ENCODE data around the gene CAMK1D.

CAMK1D gene

DNA sequence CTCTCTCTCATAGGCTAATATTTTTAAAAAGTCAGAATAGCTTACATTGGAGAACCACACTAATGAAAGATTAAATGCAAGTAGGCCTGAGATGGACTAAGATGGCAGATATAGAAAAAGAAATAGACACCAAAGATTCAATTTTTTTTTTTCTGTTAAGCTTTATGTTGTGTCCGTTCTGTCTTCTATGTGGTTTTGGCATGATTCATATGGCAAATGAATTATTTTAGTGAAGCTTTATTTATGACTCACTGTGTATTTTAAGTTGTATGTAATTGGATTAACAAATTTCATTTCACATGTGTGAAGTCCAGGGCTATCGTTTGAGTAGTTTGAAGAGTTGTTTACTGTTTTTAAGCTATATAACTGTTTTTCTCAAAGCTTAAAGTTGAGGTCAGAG, 214.8 kb downstream of the CAMK1D start:
- no peak for DNase-seq

DNA sequence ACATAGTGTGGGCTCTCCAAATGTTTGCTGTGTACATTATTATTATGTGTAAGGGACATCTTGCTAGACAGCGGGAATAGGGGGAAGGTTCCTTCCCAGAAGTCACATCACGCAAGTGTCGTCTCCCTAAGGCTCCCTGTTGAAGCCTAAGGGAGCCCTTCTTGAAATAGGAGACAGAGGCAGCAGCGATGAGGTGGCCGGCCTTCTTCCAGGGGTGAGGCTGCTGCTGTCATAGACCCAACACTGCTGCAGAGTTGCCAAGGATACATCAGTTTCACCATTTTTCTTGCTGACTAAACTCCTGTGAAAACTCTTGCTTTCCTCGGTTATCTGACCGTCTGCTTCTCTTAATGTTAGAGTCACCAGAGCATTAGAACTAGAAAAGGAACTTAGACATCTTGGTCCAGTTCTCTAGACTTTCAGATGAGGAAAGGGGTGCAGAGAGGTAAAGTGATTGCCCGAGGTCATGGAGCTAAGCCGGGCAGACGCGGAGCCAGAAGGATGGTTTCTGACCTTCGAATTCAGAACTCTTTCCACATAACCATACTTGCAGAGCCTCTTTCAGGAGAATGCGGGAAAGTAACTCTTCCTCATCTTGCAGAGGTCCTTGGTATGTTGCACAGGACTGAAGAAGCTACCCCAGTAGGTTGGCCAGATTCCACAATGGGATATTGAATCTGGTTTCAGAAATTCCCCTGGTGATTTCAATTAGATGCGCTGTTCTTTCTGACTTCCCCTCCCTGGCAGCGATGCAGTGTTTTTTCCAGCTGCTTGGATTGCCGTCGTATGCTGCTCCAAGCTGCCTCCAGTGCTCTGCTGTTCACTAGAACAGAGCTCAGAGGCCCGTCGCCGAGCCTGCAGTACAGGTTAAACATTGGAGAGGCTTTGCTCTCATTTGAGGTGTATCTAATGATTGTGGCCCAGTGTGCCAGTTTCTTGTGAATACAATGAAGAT, 217.1 kb downstream of the CAMK1D start:
- DNase-seq, result no peak

DNA sequence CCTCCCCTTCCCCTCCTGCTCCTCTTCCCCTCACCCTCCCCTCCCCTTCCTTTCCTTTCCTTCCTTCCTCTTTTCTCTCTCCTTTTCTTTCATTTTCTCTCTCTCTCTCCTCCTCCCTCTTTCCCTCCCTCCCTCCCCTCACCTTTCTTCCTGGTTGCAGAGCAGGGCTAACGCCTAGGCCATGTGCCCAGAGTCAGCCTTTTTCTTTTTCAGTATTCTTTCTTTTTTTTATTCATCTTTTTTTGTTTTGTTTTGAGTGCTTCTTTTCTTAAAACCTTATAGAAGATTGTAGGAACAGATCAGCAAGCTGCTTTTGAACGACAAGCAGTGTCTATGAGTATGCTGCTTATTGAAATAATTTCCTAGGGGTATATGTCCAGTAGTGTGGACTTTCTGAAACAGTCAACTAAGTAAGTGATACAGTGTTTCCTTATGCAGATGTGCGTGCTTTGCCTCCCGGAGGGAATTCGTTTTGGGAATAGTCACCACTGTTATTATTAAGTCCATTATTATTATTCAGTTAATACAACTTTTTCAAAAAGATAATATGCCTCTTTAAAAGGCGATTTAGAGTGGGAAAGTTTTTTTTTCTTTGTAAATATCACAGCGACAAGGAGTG, 219.2 kb downstream of the CAMK1D start:
- no peak for DNase-seq

DNA sequence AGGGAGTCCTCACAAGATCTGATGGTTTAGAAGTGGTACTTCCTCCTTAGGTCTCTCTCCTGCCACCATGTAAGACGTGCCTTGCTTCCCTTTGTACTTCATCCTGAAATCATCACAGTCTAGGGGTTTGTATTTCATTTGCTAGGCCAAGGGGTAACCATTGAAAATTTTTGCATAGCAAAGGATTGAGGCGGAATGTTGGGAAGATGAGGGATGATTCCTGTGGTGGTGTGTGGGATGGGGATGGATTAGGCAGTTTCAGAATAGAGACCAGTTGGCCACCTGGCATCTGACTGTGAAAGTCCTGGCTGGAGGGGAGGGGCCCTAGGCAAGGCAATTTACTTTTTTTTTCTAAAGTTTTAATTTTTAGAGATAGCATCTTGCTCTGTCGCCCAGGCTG, 222.9 kb downstream of the CAMK1D start:
- no peak for DNase-seq

DNA sequence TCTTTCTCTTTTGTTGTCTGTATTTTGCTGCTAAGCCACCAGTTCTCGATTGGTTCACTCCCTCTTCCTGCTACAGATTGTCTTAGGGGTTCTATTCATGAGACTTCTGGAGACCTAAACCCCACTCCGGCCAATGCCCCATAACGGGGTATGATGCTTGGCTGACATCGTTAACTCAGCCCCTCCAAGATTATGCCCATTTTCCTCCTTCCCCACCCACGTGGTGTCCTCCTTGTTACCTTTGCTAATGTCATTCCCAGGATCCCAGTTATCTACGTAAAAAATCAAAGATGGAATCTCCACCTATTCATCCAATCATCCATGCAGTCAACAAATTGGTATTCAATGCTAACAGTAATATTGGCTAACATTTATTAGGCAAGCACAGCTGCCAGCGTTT, 228.3 kb downstream of the CAMK1D start:
- no peak for DNase-seq

DNA sequence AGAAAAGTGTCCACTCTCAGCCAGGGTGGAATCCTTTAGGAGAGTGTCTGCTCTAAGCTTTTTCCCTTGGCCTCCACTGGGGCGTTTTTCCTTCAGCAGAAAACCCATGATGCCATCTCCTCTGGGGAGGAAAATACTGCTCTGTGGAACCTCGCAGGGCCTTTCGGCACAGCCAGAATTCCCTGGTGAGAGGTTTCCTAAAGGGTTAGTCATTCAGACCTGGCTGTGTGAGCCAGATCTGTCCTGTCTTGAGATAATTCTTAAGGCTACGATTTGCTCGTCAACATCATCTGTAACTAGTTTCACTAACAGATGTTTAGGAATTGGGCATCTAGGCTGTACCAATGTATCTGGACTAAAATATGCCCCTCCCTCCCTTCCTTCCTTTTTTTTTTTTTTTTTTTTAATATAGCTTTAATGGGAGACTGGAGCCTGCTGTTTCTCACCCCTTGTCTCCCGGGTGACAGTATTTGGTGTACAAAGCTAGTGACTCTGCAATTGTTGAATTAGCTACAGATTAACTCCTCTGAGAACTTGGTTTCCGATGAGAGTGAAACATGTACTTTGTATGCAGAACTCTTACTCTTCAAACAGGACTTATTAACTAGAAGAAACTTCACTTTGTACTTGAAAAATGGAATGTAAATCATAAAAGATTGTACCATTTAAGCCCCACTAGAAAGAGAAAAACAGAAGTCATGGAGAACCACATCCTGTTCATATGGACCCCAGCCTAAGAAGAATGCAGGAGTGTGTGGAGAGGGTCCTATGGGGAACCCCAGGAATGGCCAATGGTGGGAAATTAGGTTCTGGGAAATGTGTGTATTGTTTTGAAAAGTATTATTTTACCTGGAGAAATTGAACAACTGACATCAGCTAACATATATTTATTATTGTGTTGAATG, 230.9 kb downstream of the CAMK1D start:
- no peak for DNase-seq

DNA sequence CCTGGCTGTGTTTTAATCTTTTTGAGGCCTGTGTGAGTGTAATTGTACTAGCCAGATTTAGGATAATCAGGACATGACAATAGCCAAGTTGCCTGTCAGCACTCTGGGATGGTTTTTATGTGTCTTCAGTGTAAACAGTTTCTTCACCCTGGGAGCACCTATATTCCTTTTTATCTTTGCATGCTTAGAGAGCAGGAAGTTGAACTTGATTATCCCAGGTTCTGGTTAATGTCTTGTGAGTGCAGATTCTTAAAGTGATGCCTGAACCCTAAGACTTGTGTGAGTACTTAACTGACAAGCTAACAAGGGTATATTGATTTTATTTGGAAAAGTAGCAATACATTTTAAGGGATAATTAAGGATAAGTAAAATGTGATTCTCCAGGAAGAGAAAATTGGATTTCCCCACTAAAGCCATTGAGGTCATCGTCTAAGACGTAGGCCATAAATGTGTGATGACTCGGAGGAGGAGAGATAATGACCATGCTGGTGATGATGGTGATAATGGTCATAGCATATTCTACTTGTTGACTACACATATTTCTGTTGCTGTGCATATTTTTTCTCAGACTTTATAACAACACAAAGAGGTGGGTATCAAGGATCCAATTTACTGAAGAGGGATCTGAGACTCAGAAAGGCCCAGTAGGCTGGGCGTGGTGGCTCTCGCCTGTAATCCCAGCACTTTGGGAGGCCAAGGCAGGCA, 234.7 kb downstream of the CAMK1D start:
- no peak for DNase-seq

DNA sequence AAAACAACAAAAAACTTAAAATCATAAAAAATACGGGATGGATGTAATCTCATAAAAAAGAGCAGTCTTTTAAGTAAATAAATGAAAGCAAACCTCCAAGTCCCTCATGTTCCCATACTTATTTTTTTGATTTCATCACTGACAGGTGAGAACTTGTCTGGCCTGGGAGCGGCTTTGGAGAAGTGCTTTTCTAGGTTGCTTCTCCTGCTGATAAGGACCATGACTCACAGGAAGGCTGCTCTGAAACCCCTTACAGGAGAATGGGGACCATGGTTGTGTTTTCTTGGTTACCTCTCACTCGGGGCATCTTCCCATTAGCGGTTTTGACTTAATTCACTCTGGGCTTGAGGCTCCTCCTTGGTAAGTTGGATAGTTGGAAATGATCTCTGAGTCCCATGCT, 237.4 kb downstream of the CAMK1D start:
- DNase-seq, result no peak

DNA sequence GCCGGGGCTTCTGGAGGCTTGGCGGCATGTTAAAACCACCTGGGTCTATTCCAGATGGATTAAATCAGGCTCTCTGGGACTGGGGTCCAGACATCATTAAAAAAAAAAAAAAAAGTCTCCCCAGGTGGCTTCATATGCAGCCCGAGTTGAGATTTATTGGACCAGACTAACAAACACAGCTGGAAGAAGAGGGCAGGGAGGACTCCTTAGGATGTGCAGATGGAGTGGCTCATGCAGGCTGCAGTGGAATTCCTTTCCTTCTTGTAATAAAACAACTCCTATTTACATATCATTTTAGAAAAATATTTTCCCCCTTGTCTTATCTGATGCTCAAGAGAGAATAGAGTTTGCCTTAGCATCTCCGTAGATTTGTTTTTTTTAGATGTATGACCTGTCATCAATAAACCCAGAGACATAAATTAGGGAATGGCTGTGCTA, 238.1 kb downstream of the CAMK1D start:
- no peak for DNase-seq

DNA sequence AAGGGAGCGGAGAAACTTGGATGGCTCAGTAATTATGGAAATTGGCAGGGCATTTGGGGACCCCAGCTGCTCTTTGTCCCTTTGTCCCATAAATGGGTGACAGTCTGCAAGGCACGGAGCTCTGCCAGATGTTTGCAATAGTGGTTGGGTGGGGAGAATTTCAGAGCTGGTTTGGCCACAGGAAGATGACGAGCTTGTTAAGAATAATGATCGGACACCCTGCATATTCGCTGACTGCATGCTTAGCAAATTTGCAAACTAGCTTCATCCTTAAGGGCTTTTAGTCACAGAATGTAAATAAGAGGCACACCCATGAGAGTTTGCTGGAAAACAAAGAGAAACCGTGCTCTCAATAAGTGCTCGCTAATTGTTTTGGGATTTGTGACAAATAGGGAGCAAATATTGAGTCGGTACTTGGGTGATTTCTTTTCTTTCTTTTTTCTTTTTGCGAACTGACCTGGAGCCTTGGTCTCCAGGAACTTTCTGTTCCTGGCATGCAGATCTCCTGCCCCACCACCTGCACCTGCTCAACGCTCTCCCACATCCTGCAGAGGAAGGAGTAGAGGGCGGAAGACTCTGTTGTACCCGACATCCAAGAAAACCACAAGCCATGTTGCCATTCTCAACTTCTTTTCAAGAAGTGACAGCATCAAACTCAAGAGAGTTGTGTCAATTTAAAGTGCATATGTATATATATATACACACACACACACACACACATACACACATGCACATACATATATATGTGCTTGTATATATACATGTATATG, 238.9 kb downstream of the CAMK1D start:
- DNase-seq, result no peak

DNA sequence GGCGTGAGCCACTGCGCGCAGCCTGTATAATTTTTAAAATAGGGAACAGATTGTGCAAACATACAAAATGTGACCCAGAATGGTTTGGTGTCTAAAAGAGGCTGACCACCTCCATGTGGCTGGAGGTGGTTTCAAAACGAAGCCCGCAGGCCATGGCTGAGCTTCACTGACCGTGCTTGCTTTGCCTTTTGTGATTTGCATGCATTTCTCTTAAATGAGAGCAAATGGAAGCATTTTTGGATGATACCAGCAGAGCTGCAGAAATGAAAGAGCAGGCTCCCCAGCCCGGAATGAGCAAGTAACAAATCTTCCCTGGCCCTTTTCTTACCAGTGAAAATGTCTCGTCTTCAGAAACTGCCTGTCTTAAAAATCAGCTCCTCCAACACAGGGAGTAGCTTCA, 239.9 kb downstream of the CAMK1D start:
- no peak for DNase-seq

DNA sequence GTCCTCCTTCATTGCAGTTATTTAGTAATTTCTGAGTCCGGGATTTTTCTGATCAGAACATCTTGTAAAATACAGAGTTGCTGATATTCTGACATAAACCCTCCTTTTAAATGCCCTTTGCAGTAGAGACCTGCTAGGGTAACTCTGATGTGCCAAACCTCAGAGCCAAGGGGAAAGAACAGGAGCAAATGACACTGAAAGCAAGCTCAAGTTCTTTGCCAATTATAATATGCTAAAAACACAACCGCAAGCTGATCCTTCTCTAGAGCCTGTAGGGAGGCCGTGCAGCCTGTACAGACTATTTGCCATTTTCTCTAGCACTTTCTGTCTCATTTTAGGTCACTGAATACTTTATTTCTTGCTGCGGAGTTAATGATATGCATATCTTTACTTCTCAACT, 240.4 kb downstream of the CAMK1D start:
- no peak for DNase-seq

DNA sequence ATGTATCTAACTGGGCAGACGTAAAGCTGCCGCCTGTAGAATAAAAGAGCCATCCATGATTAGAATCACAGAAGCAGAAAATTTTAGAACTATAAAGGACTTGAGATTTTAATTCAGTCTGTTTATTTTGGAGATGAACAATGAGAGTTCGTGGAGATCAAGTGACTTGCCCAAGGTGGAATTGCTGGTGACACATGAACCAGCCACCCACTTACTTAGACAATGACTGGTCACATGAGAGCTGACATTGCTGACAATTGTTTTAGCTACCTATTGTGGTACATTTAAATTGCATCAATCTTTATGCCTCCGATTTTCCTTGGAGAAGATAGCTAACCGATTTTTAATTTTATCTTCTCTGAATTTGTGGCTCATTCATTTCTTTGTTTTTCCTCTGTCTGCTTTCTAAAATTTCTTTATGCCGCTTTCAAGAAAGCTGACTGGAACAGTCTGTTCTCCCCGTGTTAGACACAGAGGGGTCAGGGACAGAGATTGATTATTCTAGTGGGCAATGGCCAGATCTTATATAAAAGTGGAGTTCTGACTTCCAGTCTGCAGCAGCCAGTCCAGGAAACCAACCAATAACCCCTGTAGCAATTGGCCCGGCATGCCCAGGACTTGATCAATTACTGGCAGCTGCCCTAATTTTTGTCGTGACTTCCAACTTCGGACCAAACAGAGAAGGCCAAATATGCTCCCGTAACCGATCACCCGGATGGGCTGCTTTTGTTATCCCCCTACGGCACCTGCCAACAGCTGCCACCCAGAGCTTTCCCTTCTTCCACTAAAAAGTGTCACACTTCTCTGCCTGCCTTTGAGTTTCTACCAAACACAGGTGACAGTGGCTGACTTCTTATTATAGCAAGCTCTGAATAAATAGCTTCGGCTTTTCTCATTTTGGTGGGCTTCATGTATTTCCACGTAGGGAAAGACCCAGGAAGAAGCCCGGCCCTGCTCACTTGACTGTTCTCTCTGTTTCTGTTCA, 241.6 kb downstream of the CAMK1D start:
- DNase-seq, result no peak

DNA sequence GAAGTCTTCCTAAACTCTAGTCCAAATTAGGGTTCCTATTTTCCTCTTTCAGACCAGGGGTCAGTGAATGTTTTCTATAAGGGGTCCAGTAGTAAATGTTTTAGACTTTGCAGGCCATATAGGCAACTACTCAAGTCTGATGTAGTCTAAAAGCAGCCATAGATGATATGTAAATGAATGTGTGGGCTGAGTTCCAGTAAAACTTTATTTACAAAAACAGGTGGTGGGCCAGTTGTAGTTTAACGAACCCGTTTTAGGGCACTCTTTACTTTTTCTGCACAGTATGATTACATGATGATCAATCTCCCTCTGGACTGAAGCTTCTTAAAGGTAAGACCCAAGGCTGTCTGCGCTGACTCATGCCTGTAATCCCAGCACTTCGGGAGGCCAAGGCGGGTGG, 243.6 kb downstream of the CAMK1D start:
- no peak for DNase-seq

DNA sequence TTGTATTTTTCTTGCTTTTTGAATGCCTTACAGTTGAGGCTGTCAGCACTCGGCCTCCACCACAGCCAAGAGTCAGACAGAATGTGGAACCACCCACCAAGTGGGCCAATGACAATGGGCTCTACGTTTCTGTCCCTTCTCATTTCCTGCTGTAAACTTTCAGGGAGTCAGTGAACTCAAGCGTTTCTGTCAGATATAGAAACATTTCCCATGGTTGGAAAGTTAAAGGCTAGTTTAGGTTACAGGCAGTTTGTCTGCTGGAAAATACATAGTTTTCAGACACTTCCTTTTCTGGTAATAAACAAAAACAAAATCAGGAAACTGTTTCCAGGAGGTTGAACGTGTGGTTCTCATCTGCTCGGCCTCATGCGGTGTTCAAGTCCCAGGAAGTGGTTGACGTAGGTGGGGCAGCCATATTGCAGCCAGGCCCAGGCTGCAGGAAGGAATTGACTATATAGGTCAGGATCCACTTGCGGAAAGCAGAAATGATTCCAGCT, 245.1 kb downstream of the CAMK1D start:
- no peak for DNase-seq

DNA sequence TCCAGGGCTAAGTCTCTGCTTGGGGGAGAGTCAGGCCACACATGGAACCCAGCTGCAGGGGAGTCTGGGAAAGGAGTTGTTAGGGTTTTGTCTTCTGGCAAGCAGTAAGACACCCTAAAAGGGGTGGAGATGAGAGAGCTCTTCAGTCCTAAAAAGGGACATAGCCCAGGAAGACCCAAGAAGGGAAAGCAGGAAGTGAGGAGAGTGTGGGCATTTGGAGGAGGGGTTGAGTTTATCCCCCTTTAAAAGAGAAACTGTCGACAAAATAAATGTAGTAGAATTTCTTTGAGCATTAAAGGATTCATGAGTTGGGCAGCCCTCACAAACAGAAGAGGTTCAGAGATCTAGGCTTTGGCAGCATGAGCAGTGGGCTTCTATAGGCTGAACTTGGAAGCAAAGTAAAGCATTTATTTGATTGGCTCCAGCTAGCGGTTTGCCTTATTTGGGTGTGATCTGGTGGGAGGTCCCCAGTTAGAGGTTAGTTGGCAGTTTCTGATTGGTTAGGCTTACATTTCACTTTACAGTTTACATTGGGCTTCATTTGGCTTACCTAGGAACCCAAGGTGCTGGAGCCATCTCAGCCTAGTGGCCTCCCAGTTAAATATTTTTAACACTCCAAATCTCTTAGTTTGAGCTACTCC, 246.7 kb downstream of the CAMK1D start:
- DNase-seq, result no peak

DNA sequence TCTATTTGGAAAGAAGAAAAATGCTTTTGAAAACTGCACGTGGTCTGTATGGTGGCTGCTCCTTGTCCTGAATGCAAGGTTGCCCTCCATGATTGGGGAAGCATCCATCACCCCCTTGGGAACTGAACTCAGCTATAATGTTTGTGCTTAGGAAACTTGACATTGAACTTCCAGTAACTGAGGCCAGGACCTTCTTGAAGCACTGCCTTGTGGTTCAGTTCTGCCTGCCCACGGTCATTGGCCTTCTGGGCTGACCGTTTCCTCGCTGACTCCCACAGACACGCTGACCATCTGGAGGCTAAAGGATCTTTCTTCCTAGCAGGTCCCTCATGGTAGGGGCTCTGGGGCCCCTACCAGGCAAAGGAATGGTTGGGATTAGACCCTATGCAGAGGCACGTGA, 247.8 kb downstream of the CAMK1D start:
- no peak for DNase-seq

DNA sequence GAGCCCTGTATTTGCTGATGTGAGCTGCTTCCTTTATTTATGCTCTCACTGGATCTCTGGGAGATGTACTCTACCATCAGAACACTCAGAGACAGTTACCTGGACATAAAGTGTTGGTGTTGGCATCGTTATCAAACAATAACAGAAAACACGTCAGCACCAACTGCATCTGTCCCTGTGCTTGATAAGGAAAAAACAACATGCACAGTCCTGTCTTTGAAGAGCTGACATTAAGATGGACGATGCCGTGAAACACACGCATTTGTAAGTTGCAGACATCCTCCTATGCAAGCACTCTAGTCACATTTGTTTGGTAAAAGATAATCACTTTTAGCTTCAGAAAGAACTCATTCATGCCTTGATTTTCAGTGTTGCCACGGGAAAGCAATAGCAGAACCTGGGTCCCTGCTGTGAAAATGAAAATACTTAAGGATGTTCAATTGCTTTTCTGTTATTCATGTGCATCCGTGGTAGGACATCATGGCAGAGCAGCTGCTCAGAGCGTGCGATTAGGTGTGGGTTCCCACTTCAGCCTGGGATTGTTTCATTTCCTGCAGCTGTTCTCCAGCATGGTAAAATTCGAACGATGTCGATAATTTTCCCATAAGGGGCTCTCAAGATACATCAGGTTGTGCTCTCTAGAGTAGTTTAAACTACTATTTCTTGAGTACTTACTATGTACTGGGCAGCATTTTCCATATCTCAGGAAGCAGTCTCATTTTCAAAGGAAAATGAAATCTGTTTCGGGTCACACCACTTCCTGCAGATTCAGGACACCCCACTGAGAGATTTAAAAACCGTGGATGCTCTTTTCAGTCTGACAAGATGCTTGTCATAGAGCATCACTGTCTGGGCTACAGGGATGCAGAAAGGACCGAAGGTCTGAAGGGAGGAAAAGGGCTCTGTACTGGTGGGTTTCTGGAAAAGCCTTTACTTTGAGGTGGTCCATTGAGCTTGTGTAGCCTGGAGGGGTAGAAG, 248.7 kb downstream of the CAMK1D start:
- DNase-seq, result no peak

DNA sequence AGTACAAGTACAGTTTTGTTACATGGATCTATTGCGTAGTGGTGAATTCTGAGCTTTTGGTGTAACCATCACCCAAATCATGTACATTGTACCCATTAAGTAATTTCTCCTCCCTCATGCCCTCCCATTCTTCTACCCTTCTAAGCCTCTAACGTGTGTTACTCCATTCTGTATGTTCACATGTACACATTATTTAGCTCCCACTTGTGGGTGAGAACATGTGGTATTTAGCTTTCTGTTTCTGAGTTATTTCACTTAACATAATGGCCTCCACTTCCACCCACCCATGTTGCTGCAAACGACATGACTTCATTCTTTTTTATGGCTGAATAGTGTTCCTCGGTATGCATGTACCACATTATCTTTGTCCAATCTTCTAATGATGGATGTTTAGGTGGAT, 251.3 kb downstream of the CAMK1D start:
- DNase-seq, result no peak
